Hippocampal formation (tissue), 2 donors: ENCODE results near the gene PTPRD.
A peak's percentile ranks its signal among the peaks of the same experiment; 100 is the strongest.
"Not testable (repeated sequence)": the region's sequence is repeated elsewhere in the genome, so short reads cannot be mapped to it uniquely, and the experiment has no call there.

Experiments
- DNase-seq, 2 donors: peaks; one replicate each; lab custom pipeline; 2025; lab: John Stamatoyannopoulos, UW

Gene PTPRD

DNA sequence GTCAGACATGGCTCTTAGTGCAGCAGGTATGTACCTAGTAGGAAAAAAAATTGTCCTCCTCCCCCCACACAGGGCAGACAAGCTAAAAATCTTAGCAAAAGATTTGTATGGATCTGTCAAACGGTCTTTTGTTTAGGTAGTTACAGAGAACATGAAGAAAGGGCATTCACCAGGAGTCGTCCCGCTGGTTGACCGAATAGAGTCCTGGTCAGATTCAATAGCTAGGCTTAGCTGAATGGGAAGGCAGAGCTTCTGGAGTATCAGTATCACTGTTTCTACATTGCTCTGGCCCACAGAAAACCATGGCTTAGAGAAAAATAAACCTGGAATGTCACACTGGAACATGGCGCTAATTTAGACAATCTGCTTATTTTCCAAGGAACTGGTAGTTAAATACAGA is 642.3 kb downstream of the PTPRD start:
- DNase-seq: no peak

DNA sequence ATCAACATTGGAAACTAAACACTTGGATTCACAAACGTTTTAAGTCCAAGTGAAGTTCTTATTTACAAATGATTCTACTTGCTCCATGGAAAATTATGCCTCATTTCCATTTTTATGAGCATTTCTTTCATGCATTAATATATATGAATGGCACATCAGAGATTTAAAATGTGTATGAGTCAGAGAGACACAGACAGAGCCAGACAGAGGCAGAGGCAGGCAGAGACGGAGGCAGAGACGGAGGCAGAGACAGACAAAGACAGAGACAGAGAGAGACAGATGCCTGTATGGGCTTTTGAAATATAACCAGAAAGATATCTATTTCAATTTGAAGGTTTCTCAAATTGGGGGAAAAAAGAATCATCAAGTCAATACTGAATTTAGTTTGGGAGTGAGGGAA is 649.0 kb downstream of the PTPRD start:
- DNase-seq: no peak

- DNase-seq: no peak
These were observed 650.9 kb downstream of the PTPRD start for GRCh38 chr9:9961934-9962333.

DNA sequence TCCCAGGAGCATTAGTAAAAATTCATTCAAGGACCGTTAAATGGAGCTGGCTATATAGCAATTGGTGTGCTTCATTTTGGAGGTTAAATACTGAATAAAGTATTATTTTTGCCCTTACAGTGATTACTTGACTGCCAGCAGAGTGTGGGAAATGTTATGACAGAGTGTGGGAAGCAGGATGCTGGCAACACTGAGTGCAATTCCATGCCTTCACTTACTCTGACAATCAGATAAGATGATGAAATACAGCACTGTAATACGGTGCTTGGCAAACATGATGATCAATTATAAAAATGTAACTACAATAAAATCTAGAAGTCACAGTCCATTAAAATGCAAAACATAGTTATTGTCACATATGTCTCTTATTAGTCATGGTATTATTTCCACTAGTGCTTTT is 651.3 kb downstream of the PTPRD start:
- no peak for DNase-seq

DNA sequence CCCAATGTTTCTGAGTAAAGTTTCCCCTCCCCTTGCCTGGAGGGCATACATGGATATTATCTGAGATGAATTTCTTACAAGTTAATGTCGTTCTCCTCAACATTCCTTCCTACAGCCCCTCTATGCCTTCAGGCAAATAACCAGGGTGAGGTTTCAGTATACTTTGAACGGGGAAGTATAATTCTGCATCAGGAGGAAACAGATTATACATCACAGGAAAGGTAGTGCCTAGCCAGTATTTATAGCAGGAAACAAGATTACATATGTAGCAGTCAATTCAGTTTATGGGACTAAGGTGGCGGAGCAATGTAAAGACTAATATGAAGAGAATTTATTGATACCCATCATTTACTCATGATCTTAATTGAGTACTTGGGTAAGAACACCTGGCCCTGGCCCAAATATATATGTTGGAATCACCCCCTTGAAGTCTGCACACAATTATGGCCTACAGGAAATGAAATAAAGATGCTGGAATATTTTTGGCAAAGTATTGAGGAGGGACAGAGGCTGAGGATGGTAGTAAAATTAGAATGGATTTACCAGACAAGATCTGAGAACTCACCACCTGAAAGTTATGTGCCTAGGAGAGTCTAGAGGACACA is 661.1 kb downstream of the PTPRD start:
- DNase-seq: no peak

GRCh38 chr9:9950813-9951212 is 662.0 kb downstream of the PTPRD start:
- DNase-seq: peak in 1 of 2 donors; percentile 8

- no peak for DNase-seq
These were observed 662.8 kb downstream of the PTPRD start for GRCh38 chr9:9949978-9950377.

DNA sequence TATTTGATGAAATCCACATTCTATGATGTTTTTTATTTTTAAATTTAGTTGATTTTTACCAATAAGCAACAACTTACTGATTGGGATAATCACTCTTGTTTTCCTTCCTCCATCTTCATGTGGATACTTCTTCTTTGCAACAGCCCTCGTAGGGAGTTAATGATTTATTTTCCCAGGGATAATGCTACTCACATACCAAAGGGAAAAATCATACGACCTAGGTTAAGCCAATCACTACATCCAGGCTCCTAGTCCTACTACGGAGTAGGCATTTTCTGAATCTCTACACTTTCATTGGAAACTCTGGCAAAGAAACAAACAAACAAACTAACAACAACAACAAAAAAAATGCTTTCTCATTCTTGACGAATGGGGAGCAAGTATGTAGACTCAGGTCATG is 663.4 kb downstream of the PTPRD start:
- no peak for DNase-seq

GRCh38 chr9:9945966-9946365 is 666.8 kb downstream of the PTPRD start:
- DNase-seq: no peak

GRCh38 chr9:9942764-9943424 is 669.9 kb downstream of the PTPRD start:
- DNase-seq: peak; percentile 30 to 51

GRCh38 chr9:9938432-9938831 is 674.4 kb downstream of the PTPRD start:
- no peak for DNase-seq

DNA sequence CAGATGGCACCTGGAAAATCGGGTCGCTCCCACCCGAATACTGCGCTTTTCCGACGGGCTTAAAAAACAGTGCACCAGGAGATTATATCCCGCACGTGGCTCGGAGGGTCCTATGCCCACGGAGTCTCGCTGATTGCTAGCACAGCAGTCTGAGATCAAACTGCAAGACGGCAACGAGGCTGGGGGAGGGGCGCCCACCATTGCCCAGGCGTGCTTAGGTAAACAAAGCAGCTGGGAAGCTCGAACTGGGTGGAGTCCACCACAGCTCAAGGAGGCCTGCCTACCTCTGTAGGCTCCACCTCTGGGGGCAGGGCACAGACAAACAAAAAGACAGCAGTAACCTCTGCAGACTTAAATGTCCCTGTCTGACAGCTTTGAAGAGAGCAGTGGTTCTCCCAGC is 681.3 kb downstream of the PTPRD start:
- DNase-seq: not testable (repeated sequence)

DNA sequence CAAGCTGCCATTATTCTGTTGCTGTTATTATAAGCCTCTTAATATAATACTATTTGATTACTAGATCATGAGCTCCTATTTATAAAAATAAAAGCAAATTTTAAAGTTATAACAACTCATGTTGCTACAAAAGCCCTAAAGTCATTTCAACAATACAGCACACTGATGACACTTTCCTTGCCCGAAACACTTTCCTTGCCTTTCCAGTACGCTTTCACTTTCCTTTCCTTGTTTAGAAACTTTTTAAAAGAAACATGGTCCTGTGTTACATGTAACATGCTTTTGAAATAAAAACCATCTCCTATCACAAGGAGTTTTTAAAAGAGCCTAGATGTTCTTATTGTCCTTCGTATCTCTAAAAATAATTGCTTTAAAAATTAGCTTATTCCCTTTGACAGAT is 688.4 kb downstream of the PTPRD start:
- no peak for DNase-seq

GRCh38 chr9:9921805-9922204 is 691.0 kb downstream of the PTPRD start:
- DNase-seq: no peak

- DNase-seq: no peak
These were observed 692.3 kb downstream of the PTPRD start for GRCh38 chr9:9920425-9921060.

DNA sequence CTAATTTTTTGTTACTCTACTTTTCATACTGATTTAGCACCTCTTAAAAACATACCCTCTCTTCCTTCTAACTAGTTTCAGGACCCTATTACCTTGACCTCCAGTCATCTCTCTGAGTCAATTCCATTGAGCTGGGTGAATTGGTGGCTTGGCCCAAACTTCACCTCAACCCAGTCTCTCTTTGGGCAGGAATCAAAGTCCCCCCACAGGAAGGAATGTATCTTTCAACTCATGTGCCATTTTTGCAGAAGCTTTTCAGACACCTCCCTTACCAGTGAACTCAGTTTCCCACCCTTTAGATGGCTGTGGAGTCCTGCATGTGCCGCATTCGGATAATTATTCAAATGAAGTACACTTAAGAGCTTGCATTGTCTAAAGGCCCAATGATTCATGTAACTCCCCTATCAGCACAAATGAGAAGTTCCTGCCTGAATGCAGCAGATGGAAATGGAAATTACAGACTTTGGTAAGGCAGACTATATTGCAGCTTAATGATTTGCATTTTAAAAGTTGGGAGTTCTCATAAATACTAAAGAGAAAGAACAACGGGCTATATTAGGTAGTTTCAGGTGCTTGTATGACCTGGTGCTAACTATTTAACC is 693.5 kb downstream of the PTPRD start:
- no peak for DNase-seq

- DNase-seq: no peak
These were observed 695.4 kb downstream of the PTPRD start for GRCh38 chr9:9917400-9917799.

GRCh38 chr9:9914174-9914573 is 698.6 kb downstream of the PTPRD start:
- DNase-seq: no peak

DNA sequence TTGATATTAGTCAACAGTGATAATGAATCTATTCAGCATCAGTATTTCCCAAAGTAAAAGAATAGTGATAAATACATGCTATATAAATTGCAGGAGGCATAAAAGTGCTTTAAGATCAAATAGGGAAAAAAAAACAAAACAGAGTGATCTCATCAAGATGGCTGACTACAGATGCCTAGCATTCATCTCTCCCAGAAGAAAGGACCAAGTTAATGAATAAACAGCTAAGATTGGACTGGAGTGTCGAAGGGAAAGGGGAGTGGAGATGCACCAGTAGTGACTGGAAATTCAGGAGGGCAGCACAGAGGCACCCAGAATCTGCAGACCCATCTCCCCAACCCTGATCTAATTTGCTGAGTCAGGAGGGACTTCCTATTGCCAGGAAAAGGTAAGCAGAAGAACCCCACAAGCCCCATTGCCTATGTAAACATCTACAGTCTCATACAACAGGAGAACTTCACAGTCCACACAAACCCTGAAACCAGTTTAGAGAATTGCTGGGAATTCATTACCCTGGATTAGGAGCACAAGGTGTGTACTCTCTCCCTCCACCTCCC is 699.4 kb downstream of the PTPRD start:
- DNase-seq: no peak

DNA sequence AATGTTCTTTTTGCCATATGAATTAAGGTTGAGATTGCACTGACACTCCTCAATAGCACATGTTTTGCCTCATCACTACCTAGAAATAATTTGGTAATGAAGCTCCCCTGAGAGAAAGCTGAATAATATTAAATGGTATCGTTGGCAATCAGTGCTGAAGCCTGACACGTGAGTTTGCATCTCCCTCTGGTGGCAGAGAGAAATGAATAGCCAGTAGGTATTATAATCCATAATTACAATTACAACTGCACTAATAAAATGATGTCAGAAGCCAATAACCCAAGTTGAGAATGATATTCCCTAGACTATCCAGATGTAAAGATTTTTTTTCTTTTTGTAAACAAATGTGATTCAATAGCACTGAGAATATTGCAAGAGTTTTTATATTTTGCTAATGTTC is 700.3 kb downstream of the PTPRD start:
- no peak for DNase-seq

DNA sequence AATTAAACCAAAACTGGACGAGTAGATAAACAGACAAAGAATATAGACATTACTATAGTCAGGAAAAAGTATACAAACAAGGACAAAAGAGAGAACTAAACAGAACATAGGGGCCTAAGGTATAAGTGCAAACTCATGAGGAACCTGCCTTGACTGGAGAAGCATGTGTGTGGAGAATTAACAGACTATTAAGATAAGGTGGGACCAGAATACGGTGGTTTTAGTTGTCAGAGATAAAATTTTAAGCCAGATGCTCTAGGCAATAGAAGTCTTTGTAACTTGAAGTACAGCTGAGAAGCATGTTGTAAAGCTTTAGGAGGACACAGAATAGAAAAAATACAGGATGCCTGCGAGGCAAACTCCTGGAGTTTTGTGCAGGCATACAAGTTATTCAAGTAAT is 707.1 kb downstream of the PTPRD start:
- no peak for DNase-seq

DNA sequence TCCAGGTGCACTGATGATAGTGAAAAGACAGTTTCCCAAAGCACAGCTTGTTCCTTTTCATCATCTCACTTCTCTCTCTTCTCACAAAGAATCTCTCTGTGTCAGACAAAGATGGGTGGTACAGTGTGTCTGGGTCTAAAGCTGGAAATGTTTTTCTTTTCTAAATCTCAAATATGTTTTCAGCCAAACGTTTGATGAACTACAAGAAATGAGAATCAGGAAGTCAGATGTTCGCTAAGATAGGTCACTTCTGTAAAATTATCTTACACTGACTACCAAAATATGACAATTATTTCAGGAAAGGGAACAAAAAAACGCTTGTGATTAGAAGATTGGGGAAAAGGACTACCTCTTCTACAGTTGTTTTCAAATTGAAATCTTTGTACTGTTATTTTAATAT is 708.8 kb downstream of the PTPRD start:
- DNase-seq: no peak

- no peak for DNase-seq
These were observed 711.2 kb downstream of the PTPRD start for GRCh38 chr9:9901624-9902023.
